ENCODE data around the gene CELF3. TPM values are rescaled to one million over a fixed set of nuclear protein-coding genes. Genes with fewer than 3 reads are reported as not detected.

CELF3 gene
- polyA plus RNA-seq, 1 donor (not counting 4 experiments of a cell fraction or from before 2014, with no cell fraction given), result not detected

DNA sequence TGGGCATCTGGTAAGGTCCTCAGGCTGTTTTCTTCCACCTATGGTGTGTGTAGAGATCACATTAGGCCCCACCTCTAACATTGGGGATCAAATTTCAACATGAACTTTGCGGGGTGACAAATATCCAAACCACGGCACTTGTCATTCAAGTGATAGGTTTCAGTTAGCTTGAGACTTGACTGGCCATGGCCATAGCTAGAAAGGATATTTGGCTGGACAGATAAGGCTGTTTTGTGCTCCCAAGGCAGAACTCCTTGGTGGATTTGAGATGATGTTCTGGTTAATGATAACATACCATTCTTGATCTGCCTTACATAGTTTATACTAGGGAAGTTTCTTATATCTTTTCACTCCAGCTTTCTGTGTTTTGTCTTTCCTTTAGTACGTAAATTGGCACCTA lies 48.5 kb downstream of the CELF3 start:
- no peak overlapping the region for H3K27ac ChIP-seq (ENCODE audit: control insufficient read depth, insufficient read depth, low read length)
- no peaks in the 10 kb centered on the region for H3K27me3 ChIP-seq (ENCODE audit: control insufficient read depth, extremely low read depth, insufficient read depth, low read length)
- no peaks in the 10 kb centered on the region for H4K20me1 ChIP-seq (ENCODE audit: control insufficient read depth, extremely low read depth, insufficient read depth, low read length)
- no peaks in the 10 kb centered on the region for H3K9me3 ChIP-seq (ENCODE audit: control insufficient read depth, low read depth, low read length)
- no peak overlapping the region for H3K4me3 ChIP-seq (ENCODE audit: control insufficient read depth in 2 of 3, extremely low read depth in 1 of 3, insufficient read depth in 2 of 3, low read depth in 1 of 3, low read length in 3 of 3)
- no peak overlapping the region for H2AFZ ChIP-seq (ENCODE audit: control insufficient read depth, low read length)
- no peaks in the 10 kb centered on the region for H3K9me1 ChIP-seq (ENCODE audit: control insufficient read depth, extremely low read depth, insufficient read depth, low read length)
- no peak for TF ChIP-seq EZH2 (IDR thresholded peaks at IDR 0.05; ENCODE audit: low read length)
- TF ChIP-seq, protein P1, sequence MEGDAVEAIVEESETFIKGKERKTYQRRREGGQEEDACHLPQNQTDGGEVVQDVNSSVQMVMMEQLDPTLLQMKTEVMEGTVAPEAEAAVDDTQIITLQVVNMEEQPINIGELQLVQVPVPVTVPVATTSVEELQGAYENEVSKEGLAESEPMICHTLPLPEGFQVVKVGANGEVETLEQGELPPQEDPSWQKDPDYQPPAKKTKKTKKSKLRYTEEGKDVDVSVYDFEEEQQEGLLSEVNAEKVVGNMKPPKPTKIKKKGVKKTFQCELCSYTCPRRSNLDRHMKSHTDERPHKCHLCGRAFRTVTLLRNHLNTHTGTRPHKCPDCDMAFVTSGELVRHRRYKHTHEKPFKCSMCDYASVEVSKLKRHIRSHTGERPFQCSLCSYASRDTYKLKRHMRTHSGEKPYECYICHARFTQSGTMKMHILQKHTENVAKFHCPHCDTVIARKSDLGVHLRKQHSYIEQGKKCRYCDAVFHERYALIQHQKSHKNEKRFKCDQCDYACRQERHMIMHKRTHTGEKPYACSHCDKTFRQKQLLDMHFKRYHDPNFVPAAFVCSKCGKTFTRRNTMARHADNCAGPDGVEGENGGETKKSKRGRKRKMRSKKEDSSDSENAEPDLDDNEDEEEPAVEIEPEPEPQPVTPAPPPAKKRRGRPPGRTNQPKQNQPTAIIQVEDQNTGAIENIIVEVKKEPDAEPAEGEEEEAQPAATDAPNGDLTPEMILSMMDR (optimal IDR thresholded peaks at IDR 0.05 in 1 of 3, IDR thresholded peaks at IDR 0.05 in 1 of 3, conservative IDR thresholded peaks at IDR 0.05 in 1 of 3; ENCODE audit: extremely low read depth in 1 of 3, insufficient read depth in 2 of 3, low read length in 3 of 3), result no peak
- FAIRE-seq (no peak), DNase-seq (ENCODE audit: low read depth, low spot score) (no peak)
- no peak overlapping the region for H3K4me2 ChIP-seq (ENCODE audit: control insufficient read depth, extremely low read depth, insufficient read depth, low read depth, low read length)
- no peaks in the 10 kb centered on the region for H3K4me1 ChIP-seq (ENCODE audit: control insufficient read depth, extremely low read depth, insufficient read depth, low read length)
- peaks cover 0 to 2% of the 10 kb centered on the region in 2 experiments for H3K36me3 ChIP-seq (ENCODE audit: control insufficient read depth in 2 of 2, extremely low read depth in 1 of 2, insufficient read depth in 2 of 2, low read length in 2 of 2)
- H3K79me2 ChIP-seq (ENCODE audit: control insufficient read depth, insufficient read depth, low read length), result no peaks in the 10 kb centered on the region
- no peak overlapping the region for H3K9ac ChIP-seq (ENCODE audit: control insufficient read depth, extremely low read depth, insufficient read depth, low read length)
- dilution Hi-C loops (cut with MboI; ENCODE audit: extremely low pct_ligation_motif_present, low sequenced_read_pairs), result no loop called here

DNA sequence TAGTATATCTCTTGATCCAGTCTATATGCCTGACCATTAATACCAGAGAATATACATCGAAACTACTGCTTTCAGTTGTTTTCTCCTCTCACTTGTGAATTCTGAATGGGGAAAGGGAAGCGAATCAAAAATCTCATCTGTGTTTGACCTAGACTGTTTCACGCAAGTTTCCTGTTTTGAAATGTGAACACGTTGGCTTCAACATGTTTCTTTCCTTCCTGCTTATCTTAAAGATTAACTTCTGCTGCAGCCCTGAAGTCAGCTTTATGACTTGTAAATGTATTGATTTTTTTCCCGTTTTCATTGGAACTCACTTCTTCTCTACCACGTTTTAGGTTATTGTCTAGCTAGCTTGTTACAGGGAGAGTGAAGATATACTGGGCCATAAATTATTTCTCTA lies 54.9 kb downstream of the CELF3 start:
- no peaks in the 10 kb centered on the region for H4K20me1 ChIP-seq (ENCODE audit: control insufficient read depth, extremely low read depth, insufficient read depth, low read length)
- H3K9me3 ChIP-seq (ENCODE audit: control insufficient read depth, low read depth, low read length), result no peaks in the 10 kb centered on the region
- H3K4me3 ChIP-seq (ENCODE audit: control insufficient read depth in 2 of 3, extremely low read depth in 1 of 3, insufficient read depth in 2 of 3, low read depth in 1 of 3, low read length in 3 of 3), result no peak overlapping the region
- no peak overlapping the region for H2AFZ ChIP-seq (ENCODE audit: control insufficient read depth, low read length)
- TF ChIP-seq, protein P1 (optimal IDR thresholded peaks at IDR 0.05 in 1 of 3, IDR thresholded peaks at IDR 0.05 in 1 of 3, conservative IDR thresholded peaks at IDR 0.05 in 1 of 3; ENCODE audit: extremely low read depth in 1 of 3, insufficient read depth in 2 of 3, low read length in 3 of 3), result no peak
- TF ChIP-seq EZH2 (IDR thresholded peaks at IDR 0.05; ENCODE audit: low read length), result no peak
- H3K27ac ChIP-seq (ENCODE audit: control insufficient read depth, insufficient read depth, low read length), result no peak overlapping the region
- peaks cover 0 to 8% of the 10 kb centered on the region in 2 experiments for H3K36me3 ChIP-seq (ENCODE audit: control insufficient read depth in 2 of 2, extremely low read depth in 1 of 2, insufficient read depth in 2 of 2, low read length in 2 of 2)
- H3K9ac ChIP-seq (ENCODE audit: control insufficient read depth, extremely low read depth, insufficient read depth, low read length), result no peak overlapping the region
- dilution Hi-C loops (cut with MboI; ENCODE audit: extremely low pct_ligation_motif_present, low sequenced_read_pairs), result no loop called here
- H3K4me1 ChIP-seq (ENCODE audit: control insufficient read depth, extremely low read depth, insufficient read depth, low read length), result no peaks in the 10 kb centered on the region
- no peaks in the 10 kb centered on the region for H3K27me3 ChIP-seq (ENCODE audit: control insufficient read depth, extremely low read depth, insufficient read depth, low read length)
- H3K4me2 ChIP-seq (ENCODE audit: control insufficient read depth, extremely low read depth, insufficient read depth, low read depth, low read length), result no peak overlapping the region
- DNase-seq (ENCODE audit: low read depth, low spot score), result no peak
- peak; percentile 53 for FAIRE-seq
- H3K79me2 ChIP-seq (ENCODE audit: control insufficient read depth, insufficient read depth, low read length), result no peaks in the 10 kb centered on the region
- no peaks in the 10 kb centered on the region for H3K9me1 ChIP-seq (ENCODE audit: control insufficient read depth, extremely low read depth, insufficient read depth, low read length)
